Keratinocyte (primary cell): Measurements from ENCODE around the gene DNAJB4.

Source experiments
- EZH2 ChIP-seq: IDR thresholded peaks from one replicate; pipeline ENCODE4 v1.6.1; 2012; ENCODE audit warnings: inconsistent platforms, mild to moderate bottlenecking, low read length, moderate library complexity
- TF ChIP-seq, protein P1 (sequence below), 3 experiments: IDR thresholded peaks in 1 of 3; conservative IDR thresholded peaks in 1 of 3; optimal IDR thresholded peaks in 1 of 3; 2 replicates in 2 of 3; 3 replicates in 1 of 3; pipeline versions ENCODE3 to v1.5.1; 2011; ENCODE audit warnings: low read length in 3 of 3, mild to moderate bottlenecking in 3 of 3, moderate library complexity in 2 of 3, control low read depth in 1 of 3, inconsistent platforms in 1 of 3; ENCODE audit not compliant: insufficient read depth in 2 of 3; ENCODE audit errors: extremely low read depth in 1 of 3

DNA sequence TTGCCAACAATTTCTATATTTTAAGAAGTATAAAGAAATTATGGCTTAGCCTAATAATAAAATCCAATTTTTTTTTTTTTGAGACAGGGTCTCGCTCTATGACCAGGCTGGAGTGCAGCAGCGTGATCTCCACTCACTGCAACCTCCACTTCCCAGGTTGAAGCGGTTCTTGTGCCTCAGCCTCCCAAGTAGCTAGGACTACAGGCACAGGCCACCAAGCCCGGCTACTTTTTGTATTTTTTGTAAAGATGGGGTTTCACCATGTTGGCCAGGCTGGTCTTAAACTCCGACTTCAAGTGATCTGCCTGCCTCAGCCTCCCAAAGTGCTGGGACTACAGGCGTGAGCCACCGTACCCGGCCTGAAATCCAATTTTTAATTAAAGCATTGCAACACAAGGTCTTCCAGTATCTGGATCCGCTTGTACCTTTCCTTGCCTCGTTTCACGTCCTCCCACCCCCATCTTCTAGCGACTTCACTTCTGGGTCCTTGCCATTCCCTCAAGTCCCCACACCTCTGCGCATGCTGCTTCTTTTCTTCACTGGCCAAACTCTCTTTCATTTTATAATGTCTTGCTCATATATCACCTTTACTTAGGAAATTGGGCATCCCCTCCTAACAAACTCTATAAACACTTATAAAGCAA lies 28.2 kb upstream of the DNAJB4 start:
- TF ChIP-seq, protein P1, sequence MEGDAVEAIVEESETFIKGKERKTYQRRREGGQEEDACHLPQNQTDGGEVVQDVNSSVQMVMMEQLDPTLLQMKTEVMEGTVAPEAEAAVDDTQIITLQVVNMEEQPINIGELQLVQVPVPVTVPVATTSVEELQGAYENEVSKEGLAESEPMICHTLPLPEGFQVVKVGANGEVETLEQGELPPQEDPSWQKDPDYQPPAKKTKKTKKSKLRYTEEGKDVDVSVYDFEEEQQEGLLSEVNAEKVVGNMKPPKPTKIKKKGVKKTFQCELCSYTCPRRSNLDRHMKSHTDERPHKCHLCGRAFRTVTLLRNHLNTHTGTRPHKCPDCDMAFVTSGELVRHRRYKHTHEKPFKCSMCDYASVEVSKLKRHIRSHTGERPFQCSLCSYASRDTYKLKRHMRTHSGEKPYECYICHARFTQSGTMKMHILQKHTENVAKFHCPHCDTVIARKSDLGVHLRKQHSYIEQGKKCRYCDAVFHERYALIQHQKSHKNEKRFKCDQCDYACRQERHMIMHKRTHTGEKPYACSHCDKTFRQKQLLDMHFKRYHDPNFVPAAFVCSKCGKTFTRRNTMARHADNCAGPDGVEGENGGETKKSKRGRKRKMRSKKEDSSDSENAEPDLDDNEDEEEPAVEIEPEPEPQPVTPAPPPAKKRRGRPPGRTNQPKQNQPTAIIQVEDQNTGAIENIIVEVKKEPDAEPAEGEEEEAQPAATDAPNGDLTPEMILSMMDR (optimal IDR thresholded peaks at IDR 0.05 in 1 of 3, IDR thresholded peaks at IDR 0.05 in 1 of 3, conservative IDR thresholded peaks at IDR 0.05 in 1 of 3; ENCODE audit: extremely low read depth in 1 of 3, insufficient read depth in 2 of 3, low read length in 3 of 3) = no peak
- no peak for TF ChIP-seq EZH2
